Caco-2 (cell line): ENCODE measurements around the gene SCARB2. TPM values are rescaled to one million over a fixed set of nuclear protein-coding genes. Genes with fewer than 3 reads are reported as not detected.

ENCODE experiments used
- BruUV-seq: library from RNA; stranded (reverse); fragments of 400-500 nt; replicated peaks from 2 replicates; lab custom pipeline; 2021; lab: Mats Ljungman, UMichigan
- CTCF ChIA-PET: fragments of 300-600 bp; sonication (Branson Sonifier 250); formaldehyde crosslinking; loops from one replicate; lab custom pipeline; 2022; ENCODE audit warnings: antibody characterized with exemption; lab: Charles Lee
- POLR2A ChIA-PET: fragments of 300-600 bp; sonication (Branson Sonifier 250); formaldehyde crosslinking; loops from one replicate; lab custom pipeline; 2022; ENCODE audit warnings: antibody characterized with exemption; lab: Charles Lee
- DNase-seq, 2 experiments: peaks; one replicate each; pipeline versions ENCODE4 v3.0.0 to v3.0.0-alpha.2; 2020 to 2022
- H3K27me3 ChIP-seq: replicated peaks from 2 replicates; pipeline ENCODE4 v1.6.0; 2011; ENCODE audit warnings: low read length; ENCODE audit not compliant: control insufficient read depth, insufficient read depth
- H3K36me3 ChIP-seq: 2 replicates; pipeline ENCODE4 v1.5.1; 2011; ENCODE audit warnings: low read length; ENCODE audit not compliant: control insufficient read depth, insufficient read depth
- H3K4me1 ChIP-seq: fragments of 250-450 bp; sonication (Bioruptor Pico); 2 replicates; pipeline ENCODE4 v1.5.1; 2020; ENCODE audit warnings: mild to moderate bottlenecking
- H3K4me3 ChIP-seq: 2 replicates; pipeline ENCODE4 v1.5.1; 2011; ENCODE audit warnings: low read depth, mild to moderate bottlenecking, control low read depth, low read length
- H3K9me3 ChIP-seq: fragments of 250-450 bp; sonication (Bioruptor Pico); 2 replicates; pipeline ENCODE4 v1.5.1; 2020; ENCODE audit warnings: mild to moderate bottlenecking, moderate library complexity
- H3K27ac Mint-ChIP-seq: one replicate; pipeline ENCODE4 v1.8.0; 2022; ENCODE audit warnings: mixed read lengths; ENCODE audit not compliant: unreplicated experiment
- H3K27me3 Mint-ChIP-seq: one replicate; pipeline ENCODE4 v1.8.0; 2022; ENCODE audit warnings: mixed read lengths; ENCODE audit not compliant: insufficient read depth, unreplicated experiment
- H3K36me3 Mint-ChIP-seq: one replicate; pipeline ENCODE4 v1.8.0; 2022; ENCODE audit warnings: mild to moderate bottlenecking, mixed read lengths; ENCODE audit not compliant: insufficient read depth, unreplicated experiment
- H3K4me1 Mint-ChIP-seq: one replicate; pipeline ENCODE4 v1.8.0; 2022; ENCODE audit warnings: low read depth, mixed read lengths; ENCODE audit not compliant: unreplicated experiment
- H3K4me3 Mint-ChIP-seq: one replicate; pipeline ENCODE4 v1.8.0; 2022; ENCODE audit warnings: mild to moderate bottlenecking, moderate library complexity, mixed read lengths; ENCODE audit not compliant: unreplicated experiment
- H3K9me3 Mint-ChIP-seq: one replicate; pipeline ENCODE4 v1.8.0; 2022; ENCODE audit warnings: mixed read lengths; ENCODE audit not compliant: unreplicated experiment
- CTCF ChIP-seq, 2 experiments: fragments of 200-600 bp in 1 of 2; IDR thresholded peaks; 1 replicate in 1 of 2; 2 replicates in 1 of 2; pipeline versions ENCODE4 v1.5.1 to v1.8.0; 2011 to 2022; ENCODE audit warnings: antibody characterized with exemption in 1 of 2, control low read depth in 1 of 2, inconsistent platforms in 1 of 2, low read depth in 1 of 2, low read length in 1 of 2, mild to moderate bottlenecking in 1 of 2, moderate library complexity in 1 of 2; ENCODE audit not compliant: insufficient read depth in 1 of 2, severe bottlenecking in 1 of 2, unreplicated experiment in 1 of 2
- intact Hi-C: fragments of 100-400 bp; cut with micrococcal nuclease; formaldehyde crosslinking; loops from one replicate; pipeline ENCODE4 v1.10.0; 2022; ENCODE audit not compliant: unreplicated experiment
- total RNA-seq: library from RNA; stranded (reverse); gene quantifications from 2 replicates; pipeline ENCODE4 v1.2.3, GENCODE V29; 2022

Gene SCARB2
- total RNA-seq, 1 experiment from 2014 or later = 150 TPM

GRCh38 chr4:76147454-76148141 is 66.0 kb downstream of the SCARB2 start:
- H3K27ac Mint-ChIP-seq = peak overlapping the region; percentile 91
- H3K4me3 Mint-ChIP-seq = peak overlapping the region; percentile 93
- intact Hi-C loops = no loop called here
- H3K9me3 ChIP-seq = no peaks in the 10 kb centered on the region
- DNase-seq = peak; percentile 80 to 81
- TF ChIP-seq CTCF (IDR thresholded peaks at IDR 0.05; ENCODE audit: insufficient read depth in 1 of 2, low read depth in 1 of 2, low read length in 1 of 2, severe bottlenecking in 1 of 2, unreplicated experiment in 1 of 2) = no peak
- peak overlapping the region; percentile 74 for H3K4me3 ChIP-seq
- H3K36me3 Mint-ChIP-seq = peaks cover 19% of the 10 kb centered on the region
- no TSS peak for BruUV-seq
- ChIA-PET CTCF (interaction anchor here (1.0 kb wide), 2 partner anchors 33 to 152 kb away, joined by 5 read pairs; no protein-coding TSS in a partner anchor), POLR2A (interaction anchor here (0.5 to 1.5 kb wide), 2 partner anchors 160 to 189 kb away, joined by 3 to 4 read pairs; no protein-coding TSS in a partner anchor)
- H3K36me3 ChIP-seq = no peaks in the 10 kb centered on the region
- H3K9me3 Mint-ChIP-seq = no peaks in the 10 kb centered on the region
- no peaks in the 10 kb centered on the region for H3K27me3 Mint-ChIP-seq
- H3K27me3 ChIP-seq = no peaks in the 10 kb centered on the region
- 0 out of 2 replicates have a peak, but pooled peaks cover 6% of the 10 kb centered on the region for H3K4me1 ChIP-seq
- H3K4me1 Mint-ChIP-seq = peaks cover 6% of the 10 kb centered on the region

DNA sequence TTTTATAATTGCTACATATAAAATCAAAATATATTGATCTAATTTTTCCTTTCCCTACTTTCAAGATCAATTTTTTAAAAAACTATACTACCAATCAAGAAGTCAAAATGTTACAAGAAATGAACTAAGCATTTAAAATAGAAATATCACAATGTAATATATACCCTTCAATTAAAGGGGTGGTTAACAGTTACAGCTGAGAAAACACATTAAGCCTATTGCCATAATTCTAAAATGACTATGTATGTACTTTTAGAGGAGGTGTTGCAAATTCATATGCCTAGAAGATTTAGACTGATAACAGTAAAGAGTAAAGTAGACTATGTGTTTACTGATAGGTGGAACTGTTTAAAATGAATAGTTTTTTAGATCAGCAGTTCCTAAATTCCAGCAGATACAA is 69.1 kb downstream of the SCARB2 start:
- BruUV-seq = no TSS peak
- H3K4me1 ChIP-seq = 0 out of 2 replicates have a peak, but pooled peaks cover 5% of the 10 kb centered on the region
- H3K27ac Mint-ChIP-seq = no peak overlapping the region

DNA sequence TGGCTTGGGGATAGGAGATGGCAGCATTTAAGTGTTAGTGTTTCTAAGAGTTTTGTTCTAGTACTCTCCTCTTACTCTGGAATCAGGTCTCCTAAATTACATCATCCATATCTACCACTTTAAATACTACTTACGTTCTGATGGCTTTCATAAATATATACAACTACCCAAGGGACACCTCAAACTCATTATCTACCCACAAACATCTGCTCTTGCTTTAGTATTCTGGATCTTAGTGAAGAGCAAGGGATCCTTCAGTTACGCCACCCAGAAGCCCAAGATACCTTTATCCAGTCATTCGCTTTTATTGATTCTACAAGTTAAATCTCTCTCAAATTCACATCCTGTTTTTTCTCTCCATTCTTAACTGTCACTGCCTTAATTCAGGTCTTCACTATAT is 72.4 kb downstream of the SCARB2 start:
- intact Hi-C loops = no loop called here
- ChIA-PET CTCF (no interaction called here), POLR2A (no interaction called here)
- Mint-ChIP-seq H3K27me3 (no peaks in the 10 kb centered on the region), H3K4me1 (no peaks in the 10 kb centered on the region), H3K4me3 (no peak overlapping the region), H3K9me3 (no peaks in the 10 kb centered on the region), H3K27ac (no peak overlapping the region), H3K36me3 (peaks cover 38% of the 10 kb centered on the region)
- DNase-seq = no peak
- no TSS peak for BruUV-seq
- no peaks in the 10 kb centered on the region for H3K27me3 ChIP-seq
- no peaks in the 10 kb centered on the region for H3K4me1 ChIP-seq
- no peaks in the 10 kb centered on the region for H3K36me3 ChIP-seq
- no peak overlapping the region for H3K4me3 ChIP-seq
- TF ChIP-seq CTCF (IDR thresholded peaks at IDR 0.05; ENCODE audit: insufficient read depth in 1 of 2, low read depth in 1 of 2, low read length in 1 of 2, severe bottlenecking in 1 of 2, unreplicated experiment in 1 of 2) = no peak
- H3K9me3 ChIP-seq = no peaks in the 10 kb centered on the region

More for the DNA sequence above, 69.1 kb downstream of the SCARB2 start:
- Histone ChIP-seq H3K36me3 (no peaks in the 10 kb centered on the region), H3K4me3 (no peak overlapping the region), H3K9me3 (no peaks in the 10 kb centered on the region), H3K27me3 (no peaks in the 10 kb centered on the region)
- DNase-seq = no peak
- intact Hi-C loops = no loop called here
- POLR2A ChIA-PET = no interaction called here
- Mint-ChIP-seq H3K36me3 (peaks cover 33% of the 10 kb centered on the region), H3K27me3 (no peaks in the 10 kb centered on the region), H3K4me1 (peaks cover 5% of the 10 kb centered on the region), H3K4me3 (no peak overlapping the region), H3K9me3 (no peaks in the 10 kb centered on the region)
- TF ChIP-seq CTCF (IDR thresholded peaks at IDR 0.05; ENCODE audit: insufficient read depth in 1 of 2, low read depth in 1 of 2, low read length in 1 of 2, severe bottlenecking in 1 of 2, unreplicated experiment in 1 of 2) = no peak
- CTCF ChIA-PET = no interaction called here
